Activated T-helper 2 cell treated with anti-CD3 and anti-CD28 coated beads, Interferon-gamma antibody, Interleukin-2, Interleukin-4, amounts not matched to agents 10 μg/mL and 5 μg/mL and 100 μg/mL, durations not matched to agents 14 hours and 24 hours and 36 hours (primary cell): ENCODE results near the gene RAPGEF6. TPM values are rescaled to one million over a fixed set of nuclear protein-coding genes. Genes with fewer than 3 reads are reported as not detected.

Experiments used
- DNase-seq: peaks from one replicate; pipeline ENCODE4 v3.0.0; 2021; ENCODE audit warnings: low spot score
- H3K27ac Mint-ChIP-seq: one replicate; pipeline ENCODE4 v1.8.0; 2021; ENCODE audit warnings: mixed read lengths
- H3K27me3 Mint-ChIP-seq: one replicate; pipeline ENCODE4 v1.8.0; 2021; ENCODE audit warnings: low read depth, mixed read lengths
- H3K36me3 Mint-ChIP-seq: one replicate; pipeline ENCODE4 v1.8.0; 2021; ENCODE audit warnings: low read depth, mixed read lengths
- H3K4me1 Mint-ChIP-seq: one replicate; pipeline ENCODE4 v1.8.0; 2021; ENCODE audit warnings: low read depth, mixed read lengths
- H3K4me3 Mint-ChIP-seq: one replicate; pipeline ENCODE4 v1.8.0; 2021; ENCODE audit warnings: low read depth, mild to moderate bottlenecking, moderate library complexity, mixed read lengths
- H3K9me3 Mint-ChIP-seq: one replicate; pipeline ENCODE4 v1.8.0; 2021; ENCODE audit warnings: mixed read lengths
- intact Hi-C: fragments of 100-400 bp; cut with micrococcal nuclease; formaldehyde crosslinking; loops from one replicate; pipeline ENCODE4 v1.15.1; 2023
- total RNA-seq: library from RNA; stranded (reverse); gene quantifications from 2 replicates; pipeline ENCODE4 v1.2.3, GENCODE V29; 2022

RAPGEF6 gene
- total RNA-seq, 1 donor from 2014 or later, result 33.9 TPM

DNA sequence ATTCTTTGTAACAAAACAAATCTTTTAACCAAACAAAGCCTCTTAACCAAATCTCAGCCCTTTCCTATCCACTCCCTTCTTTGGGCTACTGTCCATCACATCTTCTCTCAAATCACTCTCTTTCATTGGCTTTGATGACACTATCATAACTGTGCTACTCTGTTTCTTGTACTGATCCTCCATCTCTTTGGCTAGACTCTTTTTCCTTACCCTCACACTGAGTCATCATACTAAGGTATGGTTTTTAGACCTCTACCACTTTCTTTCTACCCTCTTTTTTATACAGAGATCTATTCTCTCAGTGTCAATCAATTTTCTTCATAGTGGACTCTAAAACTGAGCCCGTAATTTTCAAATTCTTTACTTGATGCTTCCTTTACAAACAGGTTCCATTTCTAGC lies 174.9 kb downstream of the RAPGEF6 start:
- DNase-seq, result no peak
- Mint-ChIP-seq H3K4me1 (peaks cover 20% of the 10 kb centered on the region), H3K27me3 (no peaks in the 10 kb centered on the region), H3K27ac (no peak overlapping the region), H3K4me3 (no peak overlapping the region), H3K9me3 (no peaks in the 10 kb centered on the region), H3K36me3 (peaks cover 65% of the 10 kb centered on the region)
- intact Hi-C loops, result no loop called here

GRCh38 chr5:131459216-131459615 lies 175.8 kb downstream of the RAPGEF6 start:
- Mint-ChIP-seq H3K36me3 (peaks cover 71% of the 10 kb centered on the region), H3K27ac (no peak overlapping the region), H3K4me1 (peaks cover 24% of the 10 kb centered on the region), H3K9me3 (no peaks in the 10 kb centered on the region), H3K27me3 (no peaks in the 10 kb centered on the region), H3K4me3 (no peak overlapping the region)
- no peak for DNase-seq
- intact Hi-C loops, result no loop called here

DNA sequence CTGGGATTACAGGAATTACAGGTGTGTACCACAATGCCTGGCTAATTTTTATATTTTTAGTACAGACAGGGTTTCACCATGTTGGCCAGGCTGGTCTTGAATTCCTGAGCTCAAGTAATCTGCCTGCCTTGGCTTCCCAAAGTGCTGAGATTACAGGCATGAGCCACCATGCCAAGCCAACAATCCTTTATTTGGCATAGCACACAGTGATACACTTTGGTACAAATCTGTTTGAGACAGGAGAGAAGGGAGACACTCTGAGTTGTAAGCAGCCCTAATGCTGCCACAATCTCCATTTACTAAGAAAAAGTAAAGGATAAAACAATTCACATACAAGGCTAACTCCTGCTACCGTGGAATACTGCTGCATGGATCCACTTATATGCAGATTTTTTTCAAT lies 177.8 kb downstream of the RAPGEF6 start:
- no peak overlapping the region for H3K27ac Mint-ChIP-seq

GRCh38 chr5:131450941-131451340 lies 184.1 kb downstream of the RAPGEF6 start:
- Mint-ChIP-seq H3K27ac (no peak overlapping the region), H3K27me3 (no peaks in the 10 kb centered on the region), H3K9me3 (no peaks in the 10 kb centered on the region), H3K4me1 (peaks cover 12% of the 10 kb centered on the region), H3K4me3 (no peak overlapping the region), H3K36me3 (peaks cover 66% of the 10 kb centered on the region)
- intact Hi-C loops, result no loop called here
- no peak for DNase-seq

More for the DNA sequence above, 177.8 kb downstream of the RAPGEF6 start:
- DNase-seq, result no peak
- Mint-ChIP-seq H3K4me1 (peaks cover 23% of the 10 kb centered on the region), H3K9me3 (no peaks in the 10 kb centered on the region), H3K36me3 (peaks cover 70% of the 10 kb centered on the region), H3K27me3 (no peaks in the 10 kb centered on the region), H3K4me3 (no peak overlapping the region)
- intact Hi-C loops, result no loop called here

GRCh38 chr5:131441184-131441583 lies 193.8 kb downstream of the RAPGEF6 start:
- peaks cover 11% of the 10 kb centered on the region for H3K4me1 Mint-ChIP-seq
- no peak for DNase-seq
- intact Hi-C loops, result no loop called here
- no peaks in the 10 kb centered on the region for H3K9me3 Mint-ChIP-seq
- H3K4me3 Mint-ChIP-seq, result no peak overlapping the region
- no peaks in the 10 kb centered on the region for H3K27me3 Mint-ChIP-seq
- H3K27ac Mint-ChIP-seq, result no peak overlapping the region
- H3K36me3 Mint-ChIP-seq, result peaks cover 71% of the 10 kb centered on the region

GRCh38 chr5:131436081-131436480 lies 198.9 kb downstream of the RAPGEF6 start:
- Mint-ChIP-seq H3K27me3 (no peaks in the 10 kb centered on the region), H3K9me3 (no peaks in the 10 kb centered on the region), H3K4me1 (peaks cover 3% of the 10 kb centered on the region), H3K4me3 (no peak overlapping the region), H3K36me3 (peaks cover 69% of the 10 kb centered on the region), H3K27ac (no peak overlapping the region)
- DNase-seq, result no peak
- intact Hi-C loops, result no loop called here

- peaks cover 2% of the 10 kb centered on the region for H3K4me1 Mint-ChIP-seq
- H3K36me3 Mint-ChIP-seq, result peaks cover 73% of the 10 kb centered on the region
- intact Hi-C loops, result no loop called here
- no peak for DNase-seq
- no peak overlapping the region for H3K4me3 Mint-ChIP-seq
- H3K27ac Mint-ChIP-seq, result no peak overlapping the region
- H3K27me3 Mint-ChIP-seq, result no peaks in the 10 kb centered on the region
- no peaks in the 10 kb centered on the region for H3K9me3 Mint-ChIP-seq
Measured at GRCh38 chr5:131433109-131433508, 201.9 kb downstream of the RAPGEF6 start.

GRCh38 chr5:131431794-131432193 lies 203.2 kb downstream of the RAPGEF6 start:
- Mint-ChIP-seq H3K9me3 (no peaks in the 10 kb centered on the region), H3K4me1 (peaks cover 2% of the 10 kb centered on the region), H3K36me3 (peaks cover 71% of the 10 kb centered on the region), H3K27me3 (no peaks in the 10 kb centered on the region), H3K27ac (no peak overlapping the region), H3K4me3 (no peak overlapping the region)
- DNase-seq, result no peak
- intact Hi-C loops, result no loop called here

DNA sequence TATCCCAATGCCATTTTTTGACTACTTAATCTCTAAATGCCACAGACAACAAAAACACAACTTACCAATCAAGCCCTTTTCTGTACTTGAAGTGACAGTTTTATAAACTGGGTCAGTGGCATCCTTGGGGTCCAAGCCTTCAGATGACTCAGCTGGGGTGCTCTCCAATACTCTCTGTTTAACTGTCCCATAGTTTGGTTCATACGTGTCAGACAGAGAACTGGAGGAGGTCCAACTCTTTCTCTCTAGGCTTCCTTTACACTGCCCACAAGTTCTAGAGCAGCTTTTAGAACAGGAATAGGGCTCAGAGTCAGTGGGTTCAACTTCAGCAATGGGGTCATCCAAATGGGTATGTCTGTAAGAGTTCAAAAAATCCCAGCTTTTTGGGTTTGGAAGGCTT lies 204.2 kb downstream of the RAPGEF6 start:
- Mint-ChIP-seq H3K36me3 (peaks cover 73% of the 10 kb centered on the region), H3K27me3 (no peaks in the 10 kb centered on the region), H3K27ac (no peak overlapping the region), H3K4me1 (peaks cover 4% of the 10 kb centered on the region), H3K9me3 (no peaks in the 10 kb centered on the region), H3K4me3 (no peak overlapping the region)
- intact Hi-C loops, result no loop called here
- no peak for DNase-seq

DNA sequence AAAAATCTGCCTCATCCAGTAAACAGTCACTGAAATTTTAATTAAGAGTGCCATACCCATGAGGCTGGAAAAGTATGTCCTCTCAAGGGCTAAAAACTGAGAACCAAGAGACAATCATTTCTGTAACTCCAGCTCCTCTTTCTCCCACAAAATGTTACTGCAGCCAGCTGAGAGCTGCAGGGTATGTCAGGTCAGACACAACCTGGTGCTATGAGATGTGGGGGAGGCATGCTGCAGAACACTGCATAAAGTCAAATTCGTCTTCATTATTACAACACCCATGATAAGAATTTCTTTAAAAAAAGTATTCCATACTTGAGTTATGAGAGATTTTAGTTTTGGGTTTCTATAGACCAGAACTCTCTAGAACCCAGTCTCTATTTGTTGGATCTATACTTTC lies 209.0 kb downstream of the RAPGEF6 start:
- Mint-ChIP-seq H3K4me1 (peaks cover 4% of the 10 kb centered on the region), H3K36me3 (peaks cover 63% of the 10 kb centered on the region), H3K9me3 (no peaks in the 10 kb centered on the region), H3K27ac (no peak overlapping the region), H3K27me3 (no peaks in the 10 kb centered on the region), H3K4me3 (no peak overlapping the region)
- no peak for DNase-seq
- intact Hi-C loops, result no loop called here

- H3K36me3 Mint-ChIP-seq, result peaks cover 51% of the 10 kb centered on the region
Measured at GRCh38 chr5:131423056-131423455, 212.0 kb downstream of the RAPGEF6 start.

GRCh38 chr5:131419877-131420276 lies 215.2 kb downstream of the RAPGEF6 start:
- peaks cover 19% of the 10 kb centered on the region for H3K4me1 Mint-ChIP-seq
- DNase-seq, result no peak
- peak overlapping the region; percentile 42 for H3K27ac Mint-ChIP-seq
- peaks cover 42% of the 10 kb centered on the region for H3K36me3 Mint-ChIP-seq
- no peak overlapping the region for H3K4me3 Mint-ChIP-seq
- no peaks in the 10 kb centered on the region for H3K27me3 Mint-ChIP-seq
- H3K9me3 Mint-ChIP-seq, result no peaks in the 10 kb centered on the region
- intact Hi-C loops, result loop anchor here (5.0 to 10.0 kb wide), 2 partner anchors 355 to 548 kb away; no protein-coding TSS in a partner anchor

More at GRCh38 chr5:131423056-131423455, 212.0 kb downstream of the RAPGEF6 start:
- H3K27me3 Mint-ChIP-seq, result no peaks in the 10 kb centered on the region
- H3K9me3 Mint-ChIP-seq, result no peaks in the 10 kb centered on the region
- intact Hi-C loops, result loop anchor here (2.0 kb wide), 1 partner anchor 586 kb away; no protein-coding TSS in a partner anchor
- no peak overlapping the region for H3K4me3 Mint-ChIP-seq
- H3K27ac Mint-ChIP-seq, result no peak overlapping the region
- peaks cover 2% of the 10 kb centered on the region for H3K4me1 Mint-ChIP-seq
- no peak for DNase-seq

- Mint-ChIP-seq H3K9me3 (no peaks in the 10 kb centered on the region), H3K4me1 (peaks cover 28% of the 10 kb centered on the region), H3K36me3 (peaks cover 51% of the 10 kb centered on the region), H3K27me3 (no peaks in the 10 kb centered on the region), H3K27ac (no peak overlapping the region), H3K4me3 (no peak overlapping the region)
- intact Hi-C loops, result loop anchor here (5.0 to 10.0 kb wide), 2 partner anchors 354 to 547 kb away; no protein-coding TSS in a partner anchor
- no peak for DNase-seq
Measured at GRCh38 chr5:131418846-131419245, 216.2 kb downstream of the RAPGEF6 start.
